Endothelial cell of umbilical vein (primary cell): ENCODE measurements around the gene PIP4K2B. TPM values are rescaled to one million over a fixed set of nuclear protein-coding genes. Genes with fewer than 3 reads are reported as not detected.

Experiments used
- BruUV-seq: library from RNA; stranded (reverse); fragments of 400-500 nt; replicated peaks from 2 replicates; lab custom pipeline; 2021; lab: Mats Ljungman, UMichigan
- CTCF ChIA-PET: fragments of 300-600, 350-600 bp; sonication (Branson Sonifier 250); formaldehyde crosslinking; loops from one replicate; lab custom pipeline; 2021; ENCODE audit warnings: antibody characterized with exemption, inconsistent platforms; lab: Charles Lee
- POLR2A ChIA-PET: fragments of 300-600, 350-600 bp; sonication (Branson Sonifier 250); formaldehyde crosslinking; loops from one replicate; lab custom pipeline; 2021; ENCODE audit warnings: antibody characterized with exemption, inconsistent platforms; lab: Charles Lee
- DNase-seq: peaks from one replicate; pipeline ENCODE4 v3.0.0-alpha.2; 2011; ENCODE audit warnings: low read depth, low spot score
- FAIRE-seq: peaks from 2 replicates; lab custom pipeline; 2011; peaks lifted over from hg19 to GRCh38; lab: Jason Lieb, UNC
- H2AFZ ChIP-seq: 2 replicates; pipeline ENCODE4 v1.6.0; 2012; ENCODE audit warnings: low read depth, low read length, control low read depth, inconsistent platforms
- H3K27ac ChIP-seq: 2 replicates; pipeline ENCODE4 v1.5.1; 2011; ENCODE audit warnings: low read depth, mild to moderate bottlenecking, control low read depth, low read length, moderate library complexity; ENCODE audit not compliant: insufficient read depth
- H3K27me3 ChIP-seq, 2 experiments: 2 replicates each; pipeline versions ENCODE4 v1.6.0 to v1.6.1; 2011; ENCODE audit warnings: low read length in 2 of 2, mixed read lengths in 1 of 2; ENCODE audit not compliant: control insufficient read depth in 2 of 2, insufficient read depth in 2 of 2
- H3K36me3 ChIP-seq, 2 experiments: 2 replicates in 1 of 2; 3 replicates in 1 of 2; pipeline ENCODE4 v1.5.1; 2011; ENCODE audit warnings: low read length in 2 of 2, mild to moderate bottlenecking in 1 of 2, moderate library complexity in 1 of 2; ENCODE audit not compliant: control insufficient read depth in 2 of 2, insufficient read depth in 2 of 2; ENCODE audit errors: extremely low read depth in 1 of 2
- H3K4me1 ChIP-seq: 3 replicates; pipeline ENCODE4 v1.5.1; 2011; ENCODE audit warnings: mild to moderate bottlenecking, low read length; ENCODE audit not compliant: control insufficient read depth, insufficient read depth; ENCODE audit errors: extremely low read depth
- H3K4me2 ChIP-seq: 2 replicates; pipeline ENCODE4 v1.6.1; 2011; ENCODE audit warnings: low read length, control low read depth, mixed read lengths; ENCODE audit not compliant: insufficient read depth
- H3K4me3 ChIP-seq, 3 experiments: fragments of 200-600 bp in 1 of 3; sonication (generic), shearing (Covaris generic) in 1 of 3; replicated peaks in 1 of 3; 2 replicates each; pipeline ENCODE4 v1.5.1; 2011 to 2016; ENCODE audit warnings: control low read depth in 3 of 3, low read length in 3 of 3, mild to moderate bottlenecking in 2 of 3, inconsistent platforms in 1 of 3, low read depth in 1 of 3, moderate library complexity in 1 of 3; ENCODE audit not compliant: insufficient read depth in 1 of 3
- H3K79me2 ChIP-seq: 2 replicates; pipeline ENCODE4 v1.6.0; 2012; ENCODE audit warnings: low read length, inconsistent platforms; ENCODE audit not compliant: control insufficient read depth, insufficient read depth
- H3K9ac ChIP-seq: replicated peaks from 2 replicates; pipeline ENCODE3; 2011; ENCODE audit warnings: low read length, control low read depth; ENCODE audit not compliant: insufficient read depth; ENCODE audit errors: extremely low read depth
- H3K9me1 ChIP-seq: replicated peaks from 3 replicates; pipeline ENCODE4 v1.6.0; 2011; ENCODE audit warnings: mild to moderate bottlenecking, low read length; ENCODE audit not compliant: control insufficient read depth, insufficient read depth; ENCODE audit errors: extremely low read depth
- H3K9me3 ChIP-seq: replicated peaks from 2 replicates; pipeline ENCODE4 v1.5.1; 2012; ENCODE audit warnings: low read length, inconsistent platforms; ENCODE audit not compliant: control insufficient read depth, insufficient read depth
- H4K20me1 ChIP-seq: replicated peaks from 2 replicates; pipeline ENCODE3; 2011; ENCODE audit warnings: mild to moderate bottlenecking, low read length; ENCODE audit not compliant: control insufficient read depth, insufficient read depth; ENCODE audit errors: extremely low read depth
- EZH2 ChIP-seq: IDR thresholded peaks from 2 replicates; pipeline ENCODE4 v1.6.1; 2012; ENCODE audit warnings: borderline replicate concordance, low read depth, mild to moderate bottlenecking, moderate library complexity, low read length, inconsistent platforms; ENCODE audit not compliant: severe bottlenecking
- FOS ChIP-seq: IDR thresholded peaks from 2 replicates; pipeline ENCODE4 v1.6.1; 2011; ENCODE audit warnings: mild to moderate bottlenecking, low read length, moderate library complexity, borderline replicate concordance; ENCODE audit not compliant: insufficient read depth
- GATA2 ChIP-seq: IDR thresholded peaks from 2 replicates; pipeline ENCODE4 v1.7.0; 2011; ENCODE audit warnings: low read depth, mild to moderate bottlenecking, moderate library complexity, mixed read lengths, low read length; ENCODE audit not compliant: insufficient read length, insufficient read depth
- JUN ChIP-seq: IDR thresholded peaks from 2 replicates; pipeline ENCODE4 v1.6.1; 2011; ENCODE audit warnings: borderline replicate concordance, low read depth; ENCODE audit not compliant: insufficient read length, insufficient read depth
- MYC ChIP-seq: IDR thresholded peaks from one replicate; pipeline ENCODE4 v1.6.1; 2011; ENCODE audit warnings: mild to moderate bottlenecking, low read depth, low read length
- POLR2A ChIP-seq: IDR thresholded peaks from 2 replicates; pipeline ENCODE4 v1.6.1; 2012; ENCODE audit warnings: low read depth, mild to moderate bottlenecking, control low read depth, low read length
- POLR2AphosphoS5 ChIP-seq: IDR thresholded peaks from 2 replicates; pipeline ENCODE4 v1.6.1; 2012; ENCODE audit warnings: low read depth, mild to moderate bottlenecking, control low read depth, low read length, moderate library complexity; ENCODE audit not compliant: insufficient read depth
- dilution Hi-C: fragments of 300-500 bp; cut with MboI; formaldehyde crosslinking; loops from one replicate; pipeline ENCODE4 v1.15.0; 2019; ENCODE audit warnings: low sequenced_read_pairs; ENCODE audit not compliant: extremely low pct_ligation_motif_present
- intact Hi-C: fragments of 100-400 bp; cut with micrococcal nuclease; formaldehyde crosslinking; loops from one replicate; pipeline ENCODE4 v1.10.0; 2022
- polyA plus RNA-seq, 4 experiments: library from polyadenylated mRNA; depleted of rRNA in 3 of 4; stranded (reverse) in 3 of 4; unstranded in 1 of 4; fragments of >200 nt; gene quantifications; 2 replicates each; pipeline versions ENCODE4 v1.2.1 to v1.2.3, GENCODE V29; 2011 to 2012; ENCODE audit warnings: missing spikeins in 1 of 4
- total RNA-seq: library from RNA; stranded (reverse); gene quantifications from 2 replicates; pipeline ENCODE4 v1.2.3, GENCODE V29; 2021
- TF ChIP-seq, protein P1 (sequence below), 2 donors: IDR thresholded peaks; 1 replicate in 1 of 2; 2 replicates in 1 of 2; pipeline ENCODE4 v1.5.1; 2011; ENCODE audit warnings: low read length in 2 of 2, mild to moderate bottlenecking in 2 of 2, moderate library complexity in 2 of 2, control low read depth in 1 of 2, inconsistent platforms in 1 of 2, low read depth in 1 of 2; ENCODE audit not compliant: insufficient read depth in 1 of 2; ENCODE audit errors: extremely low read depth in 1 of 2
- TF ChIP-seq, protein P2 (sequence below): IDR thresholded peaks from 2 replicates; pipeline ENCODE4 v1.6.1; 2011; ENCODE audit not compliant: insufficient read depth, insufficient read length

Gene PIP4K2B
- total and polyA plus RNA-seq, 2 donors (not counting 3 experiments of a cell fraction or from before 2014, with no cell fraction given) = 23.1 to 48.8 TPM

DNA sequence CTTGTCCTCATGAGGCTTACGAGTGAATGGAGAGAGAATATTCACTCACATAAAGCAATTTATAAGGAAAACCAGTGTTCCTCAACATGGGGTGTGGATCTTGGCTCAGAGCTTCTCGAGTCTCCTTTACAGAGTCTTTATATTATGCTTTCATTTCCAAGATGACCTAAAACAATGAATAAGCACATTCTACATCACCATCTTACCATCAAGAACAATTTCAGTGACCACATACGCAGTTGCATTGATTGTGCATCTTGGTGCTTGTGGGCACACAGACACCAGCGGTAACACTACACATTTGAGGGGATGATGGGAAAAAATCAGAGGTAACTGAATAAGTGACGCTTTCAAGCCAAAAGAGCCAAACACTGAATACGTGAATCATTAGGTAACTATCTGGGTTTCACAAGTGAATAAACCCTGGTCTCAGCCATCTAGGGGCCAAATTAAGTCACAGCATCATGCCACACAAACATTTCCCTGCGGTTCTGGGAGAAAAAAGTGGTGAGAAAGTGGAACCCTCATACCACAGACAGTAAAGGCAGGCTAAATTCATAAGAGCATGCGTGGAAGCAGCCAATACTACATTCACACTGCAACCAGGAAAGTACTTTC, 16.3 kb upstream of the PIP4K2B start:
- TF ChIP-seq, protein P1, sequence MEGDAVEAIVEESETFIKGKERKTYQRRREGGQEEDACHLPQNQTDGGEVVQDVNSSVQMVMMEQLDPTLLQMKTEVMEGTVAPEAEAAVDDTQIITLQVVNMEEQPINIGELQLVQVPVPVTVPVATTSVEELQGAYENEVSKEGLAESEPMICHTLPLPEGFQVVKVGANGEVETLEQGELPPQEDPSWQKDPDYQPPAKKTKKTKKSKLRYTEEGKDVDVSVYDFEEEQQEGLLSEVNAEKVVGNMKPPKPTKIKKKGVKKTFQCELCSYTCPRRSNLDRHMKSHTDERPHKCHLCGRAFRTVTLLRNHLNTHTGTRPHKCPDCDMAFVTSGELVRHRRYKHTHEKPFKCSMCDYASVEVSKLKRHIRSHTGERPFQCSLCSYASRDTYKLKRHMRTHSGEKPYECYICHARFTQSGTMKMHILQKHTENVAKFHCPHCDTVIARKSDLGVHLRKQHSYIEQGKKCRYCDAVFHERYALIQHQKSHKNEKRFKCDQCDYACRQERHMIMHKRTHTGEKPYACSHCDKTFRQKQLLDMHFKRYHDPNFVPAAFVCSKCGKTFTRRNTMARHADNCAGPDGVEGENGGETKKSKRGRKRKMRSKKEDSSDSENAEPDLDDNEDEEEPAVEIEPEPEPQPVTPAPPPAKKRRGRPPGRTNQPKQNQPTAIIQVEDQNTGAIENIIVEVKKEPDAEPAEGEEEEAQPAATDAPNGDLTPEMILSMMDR (IDR thresholded peaks at IDR 0.05; ENCODE audit: extremely low read depth in 1 of 2, insufficient read depth in 1 of 2, low read depth in 1 of 2, low read length in 2 of 2) = peak in 1 of 2 donors; percentile 7
- TF ChIP-seq MYC (no peak), GATA2 (no peak)
- intact Hi-C loops (no loop called here), dilution Hi-C loops (no loop called here)
- Histone ChIP-seq H2AFZ (no peak overlapping the region), H3K4me3 (no peak overlapping the region), H3K9ac (no peak overlapping the region), H3K4me2 (no peak overlapping the region), H3K27me3 (no peaks in the 10 kb centered on the region), H3K36me3 (peaks cover 10 to 18% of the 10 kb centered on the region in 2 experiments), H3K9me1 (no peaks in the 10 kb centered on the region), H3K27ac (no peak overlapping the region), H3K79me2 (peaks cover 9% of the 10 kb centered on the region), H4K20me1 (no peaks in the 10 kb centered on the region), H3K4me1 (no peaks in the 10 kb centered on the region), H3K9me3 (no peaks in the 10 kb centered on the region)
- no peak for FAIRE-seq
- CTCF ChIA-PET = no interaction called here
- BruUV-seq = no TSS peak
- POLR2A ChIA-PET = no interaction called here
- no peak for DNase-seq

- no TSS peak for BruUV-seq
- intact Hi-C loops (no loop called here), dilution Hi-C loops (no loop called here)
- H3K9me1 ChIP-seq = no peaks in the 10 kb centered on the region
- H3K36me3 ChIP-seq = peaks cover 24 to 33% of the 10 kb centered on the region in 2 experiments
- H3K4me3 ChIP-seq = no peak overlapping the region
- no peaks in the 10 kb centered on the region for H3K27me3 ChIP-seq
- H3K9ac ChIP-seq = no peak overlapping the region
- no peaks in the 10 kb centered on the region for H4K20me1 ChIP-seq
- H3K9me3 ChIP-seq = no peaks in the 10 kb centered on the region
- FAIRE-seq (no peak), DNase-seq (no peak)
- ChIA-PET POLR2A (no interaction called here), CTCF (no interaction called here)
- H3K4me2 ChIP-seq = no peak overlapping the region
- no peak for TF ChIP-seq JUN
- TF ChIP-seq EZH2 = no peak
- TF ChIP-seq, protein P2, sequence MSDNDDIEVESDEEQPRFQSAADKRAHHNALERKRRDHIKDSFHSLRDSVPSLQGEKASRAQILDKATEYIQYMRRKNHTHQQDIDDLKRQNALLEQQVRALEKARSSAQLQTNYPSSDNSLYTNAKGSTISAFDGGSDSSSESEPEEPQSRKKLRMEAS = no peak
- TF ChIP-seq, protein P1 (IDR thresholded peaks at IDR 0.05; ENCODE audit: extremely low read depth in 1 of 2, insufficient read depth in 1 of 2, low read depth in 1 of 2, low read length in 2 of 2) = no peak
- no peak for TF ChIP-seq POLR2AphosphoS5
- TF ChIP-seq FOS = no peak
- TF ChIP-seq MYC = no peak
- no peak for TF ChIP-seq POLR2A
- H2AFZ ChIP-seq = no peak overlapping the region
- no peaks in the 10 kb centered on the region for H3K4me1 ChIP-seq
- H3K79me2 ChIP-seq = no peaks in the 10 kb centered on the region
- H3K27ac ChIP-seq = no peak overlapping the region
Observed at GRCh38 chr17:38809828-38810227, 10.5 kb upstream of the PIP4K2B start.
